SK-N-SH (cell line): ENCODE results near the gene BORCS6.
A peak's percentile ranks its signal among the peaks of the same experiment; 100 is the strongest.

Experiments used
- CHD2 ChIP-seq: fragments of 150-350 bp; IDR thresholded peaks from 2 replicates; pipeline ENCODE4 v1.6.1; 2018; ENCODE audit warnings: low read length; ENCODE audit not compliant: partially characterized antibody
- EZH2phosphoT487 ChIP-seq: fragments of 200-600 bp; sonication (generic); IDR thresholded peaks from 2 replicates; pipeline ENCODE4 v1.6.1; 2017; ENCODE audit warnings: low read depth, mixed run types, mild to moderate bottlenecking, antibody characterized with exemption, moderate library complexity, borderline replicate concordance
- MEF2A ChIP-seq: IDR thresholded peaks from 2 replicates; pipeline ENCODE4 v1.4.0; 2012; ENCODE audit warnings: low read depth, borderline replicate concordance
- MXI1 ChIP-seq: IDR thresholded peaks from 2 replicates; pipeline ENCODE4 v1.6.1; 2012; ENCODE audit warnings: mild to moderate bottlenecking, low read depth, low read length, improper control_type of control experiment
- NRF1 ChIP-seq: IDR thresholded peaks from 2 replicates; pipeline ENCODE4 v1.6.1; 2012; ENCODE audit warnings: low read depth, mild to moderate bottlenecking, low read length
- POLR2AphosphoS5 ChIP-seq: IDR thresholded peaks from 2 replicates; pipeline ENCODE4 v1.6.1; 2012; ENCODE audit warnings: low read depth, low read length
- RCOR1 ChIP-seq: fragments of 150-350 bp; IDR thresholded peaks from 2 replicates; pipeline ENCODE4 v1.6.1; 2017; ENCODE audit warnings: antibody characterized with exemption, low read length
- SIN3A ChIP-seq: IDR thresholded peaks from 2 replicates; pipeline ENCODE4 v1.6.1; 2012; ENCODE audit warnings: low read depth, mild to moderate bottlenecking, low read length, moderate library complexity, borderline replicate concordance
- SMC3 ChIP-seq: IDR thresholded peaks from 2 replicates; pipeline ENCODE4 v1.6.1; 2012; ENCODE audit warnings: low read depth, low read length, improper control_type of control experiment
- TF ChIP-seq, protein P1 (sequence below): fragments of 200-600 bp; sonication (generic); IDR thresholded peaks from 2 replicates; pipeline ENCODE4 v1.6.1; 2017; ENCODE audit warnings: antibody characterized with exemption, mild to moderate bottlenecking, moderate library complexity

- TF ChIP-seq, protein P1, sequence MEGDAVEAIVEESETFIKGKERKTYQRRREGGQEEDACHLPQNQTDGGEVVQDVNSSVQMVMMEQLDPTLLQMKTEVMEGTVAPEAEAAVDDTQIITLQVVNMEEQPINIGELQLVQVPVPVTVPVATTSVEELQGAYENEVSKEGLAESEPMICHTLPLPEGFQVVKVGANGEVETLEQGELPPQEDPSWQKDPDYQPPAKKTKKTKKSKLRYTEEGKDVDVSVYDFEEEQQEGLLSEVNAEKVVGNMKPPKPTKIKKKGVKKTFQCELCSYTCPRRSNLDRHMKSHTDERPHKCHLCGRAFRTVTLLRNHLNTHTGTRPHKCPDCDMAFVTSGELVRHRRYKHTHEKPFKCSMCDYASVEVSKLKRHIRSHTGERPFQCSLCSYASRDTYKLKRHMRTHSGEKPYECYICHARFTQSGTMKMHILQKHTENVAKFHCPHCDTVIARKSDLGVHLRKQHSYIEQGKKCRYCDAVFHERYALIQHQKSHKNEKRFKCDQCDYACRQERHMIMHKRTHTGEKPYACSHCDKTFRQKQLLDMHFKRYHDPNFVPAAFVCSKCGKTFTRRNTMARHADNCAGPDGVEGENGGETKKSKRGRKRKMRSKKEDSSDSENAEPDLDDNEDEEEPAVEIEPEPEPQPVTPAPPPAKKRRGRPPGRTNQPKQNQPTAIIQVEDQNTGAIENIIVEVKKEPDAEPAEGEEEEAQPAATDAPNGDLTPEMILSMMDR: no peak
- TF ChIP-seq SMC3: 0 out of 2 replicates have a peak, but pooled peaks have one; percentile 6
- peak; percentile 73; the same call in 1 of the 2 replicates for TF ChIP-seq MXI1
- no peak for TF ChIP-seq RCOR1
- no peak for TF ChIP-seq NRF1
- TF ChIP-seq POLR2AphosphoS5: 0 out of 2 replicates have a peak, but pooled peaks have one; percentile 10
- TF ChIP-seq EZH2phosphoT487: no peak
- peak; percentile 67 for TF ChIP-seq CHD2
- peak; percentile 84; the same call in 1 of the 2 replicates for TF ChIP-seq SIN3A
- TF ChIP-seq MEF2A: no peak; the same call in 1 of the 2 replicates
Measured at GRCh38 chr17:8153957-8154607, 35.9 kb downstream of the BORCS6 start.
